ENCODE data around the gene THOP1. TPM values are rescaled to one million over a fixed set of nuclear protein-coding genes. Genes with fewer than 3 reads are reported as not detected.

Gene THOP1
- total RNA-seq, 4 donors from 2014 or later, result 57.8 to 88.6 (median 74.7) TPM

DNA sequence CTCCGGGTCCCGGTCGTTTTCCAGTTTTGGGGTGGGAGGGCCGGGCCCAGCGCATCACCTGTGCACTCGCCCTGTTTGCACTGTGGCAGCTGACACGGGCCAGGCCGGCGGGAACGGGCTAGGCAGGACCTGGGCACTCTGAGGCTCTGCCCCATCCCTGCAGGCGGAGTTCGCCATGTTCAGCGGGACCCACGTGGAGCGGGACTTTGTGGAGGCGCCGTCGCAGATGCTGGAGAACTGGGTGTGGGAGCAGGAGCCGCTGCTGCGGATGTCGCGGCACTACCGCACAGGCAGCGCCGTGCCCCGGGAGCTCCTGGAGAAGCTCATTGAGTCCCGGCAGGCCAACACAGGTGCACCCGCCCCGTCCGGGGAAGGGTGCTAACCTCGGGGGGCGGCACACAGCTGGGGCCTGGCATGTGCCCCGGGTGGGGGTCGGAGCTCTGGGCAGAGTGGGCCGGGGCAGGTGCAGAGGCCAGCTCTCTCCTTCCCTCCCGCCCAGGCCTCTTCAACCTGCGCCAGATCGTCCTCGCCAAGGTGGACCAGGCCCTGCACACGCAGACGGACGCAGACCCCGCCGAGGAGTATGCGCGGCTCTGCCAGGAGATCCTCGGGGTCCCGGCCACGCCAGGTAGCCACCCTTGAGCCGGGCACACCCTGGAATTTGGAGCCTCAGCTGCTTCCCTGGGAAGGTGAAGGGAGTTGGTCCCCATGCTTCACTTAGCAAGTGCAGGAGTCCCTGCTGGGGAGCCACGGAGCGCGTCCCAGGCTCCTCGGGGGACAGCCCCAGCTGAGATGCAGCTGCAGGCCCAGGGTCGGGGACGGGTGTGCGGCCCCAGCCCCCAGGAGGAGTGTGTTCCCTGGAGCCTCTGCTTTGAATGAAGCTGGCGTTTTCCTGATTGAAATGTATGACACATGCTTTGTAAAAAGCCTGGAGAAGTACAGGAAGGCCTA is 25.1 kb downstream of the THOP1 start:
- intact Hi-C loops (cut with DNase I), result no loop called here
- H3K27me3 ChIP-seq, result no peaks in the 10 kb centered on the region
- H3K9me3 ChIP-seq, result no peaks in the 10 kb centered on the region
- H3K4me1 ChIP-seq, result no peaks in the 10 kb centered on the region
- H3K4me3 ChIP-seq, result no peak overlapping the region
- H3K27ac ChIP-seq, result no peak overlapping the region
- 93% methylated on average over 3 of the region's 58 CpGs; no CpG with 5 or more reads in 1 of the 2 donors for WGBS, 2 donors
- H3K36me3 ChIP-seq, result peaks cover 19 to 90% (median 27%) of the 10 kb centered on the region in 3 donors
- TF ChIP-seq, protein P1, sequence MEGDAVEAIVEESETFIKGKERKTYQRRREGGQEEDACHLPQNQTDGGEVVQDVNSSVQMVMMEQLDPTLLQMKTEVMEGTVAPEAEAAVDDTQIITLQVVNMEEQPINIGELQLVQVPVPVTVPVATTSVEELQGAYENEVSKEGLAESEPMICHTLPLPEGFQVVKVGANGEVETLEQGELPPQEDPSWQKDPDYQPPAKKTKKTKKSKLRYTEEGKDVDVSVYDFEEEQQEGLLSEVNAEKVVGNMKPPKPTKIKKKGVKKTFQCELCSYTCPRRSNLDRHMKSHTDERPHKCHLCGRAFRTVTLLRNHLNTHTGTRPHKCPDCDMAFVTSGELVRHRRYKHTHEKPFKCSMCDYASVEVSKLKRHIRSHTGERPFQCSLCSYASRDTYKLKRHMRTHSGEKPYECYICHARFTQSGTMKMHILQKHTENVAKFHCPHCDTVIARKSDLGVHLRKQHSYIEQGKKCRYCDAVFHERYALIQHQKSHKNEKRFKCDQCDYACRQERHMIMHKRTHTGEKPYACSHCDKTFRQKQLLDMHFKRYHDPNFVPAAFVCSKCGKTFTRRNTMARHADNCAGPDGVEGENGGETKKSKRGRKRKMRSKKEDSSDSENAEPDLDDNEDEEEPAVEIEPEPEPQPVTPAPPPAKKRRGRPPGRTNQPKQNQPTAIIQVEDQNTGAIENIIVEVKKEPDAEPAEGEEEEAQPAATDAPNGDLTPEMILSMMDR (IDR thresholded peaks at IDR 0.05), result no peak
- no peak for TF ChIP-seq POLR2A (IDR thresholded peaks at IDR 0.05)
- DNase-seq, result no peak

DNA sequence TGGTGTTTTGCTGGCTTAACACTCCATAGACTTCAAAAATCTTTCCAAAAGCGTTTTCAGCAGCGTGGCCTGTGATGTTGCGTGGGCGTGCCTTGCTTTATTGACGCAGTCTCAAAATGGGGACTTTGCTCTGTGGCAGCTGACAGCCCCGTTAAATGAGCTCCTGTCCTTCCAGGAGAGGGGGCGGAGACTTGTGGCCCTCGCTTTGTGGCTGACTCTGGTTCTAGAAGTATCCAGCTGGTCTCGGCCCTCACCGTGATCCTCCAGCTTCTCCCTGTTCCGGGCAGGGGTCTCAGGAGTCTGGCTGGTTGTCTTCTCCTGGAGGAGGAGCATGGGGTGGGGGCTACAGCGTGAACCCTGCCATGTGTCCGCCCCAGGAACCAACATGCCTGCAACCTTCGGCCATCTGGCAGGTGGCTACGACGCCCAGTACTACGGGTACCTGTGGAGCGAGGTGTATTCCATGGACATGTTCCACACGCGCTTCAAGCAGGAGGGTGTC is 26.0 kb downstream of the THOP1 start:
- 91 to 92% methylated on average over 4 to 13 of the region's 20 CpGs for WGBS, 2 donors
- H3K4me1 ChIP-seq, result no peaks in the 10 kb centered on the region
- TF ChIP-seq POLR2A (IDR thresholded peaks at IDR 0.05), result no peak
- TF ChIP-seq, protein P1 (IDR thresholded peaks at IDR 0.05), result no peak
- H3K27me3 ChIP-seq, result no peaks in the 10 kb centered on the region
- H3K9me3 ChIP-seq, result no peaks in the 10 kb centered on the region
- no peak overlapping the region for H3K4me3 ChIP-seq
- H3K27ac ChIP-seq, result no peak overlapping the region
- no peak for DNase-seq
- H3K36me3 ChIP-seq, result peaks cover 18 to 82% (median 27%) of the 10 kb centered on the region in 3 donors
- intact Hi-C loops (cut with DNase I), result no loop called here

DNA sequence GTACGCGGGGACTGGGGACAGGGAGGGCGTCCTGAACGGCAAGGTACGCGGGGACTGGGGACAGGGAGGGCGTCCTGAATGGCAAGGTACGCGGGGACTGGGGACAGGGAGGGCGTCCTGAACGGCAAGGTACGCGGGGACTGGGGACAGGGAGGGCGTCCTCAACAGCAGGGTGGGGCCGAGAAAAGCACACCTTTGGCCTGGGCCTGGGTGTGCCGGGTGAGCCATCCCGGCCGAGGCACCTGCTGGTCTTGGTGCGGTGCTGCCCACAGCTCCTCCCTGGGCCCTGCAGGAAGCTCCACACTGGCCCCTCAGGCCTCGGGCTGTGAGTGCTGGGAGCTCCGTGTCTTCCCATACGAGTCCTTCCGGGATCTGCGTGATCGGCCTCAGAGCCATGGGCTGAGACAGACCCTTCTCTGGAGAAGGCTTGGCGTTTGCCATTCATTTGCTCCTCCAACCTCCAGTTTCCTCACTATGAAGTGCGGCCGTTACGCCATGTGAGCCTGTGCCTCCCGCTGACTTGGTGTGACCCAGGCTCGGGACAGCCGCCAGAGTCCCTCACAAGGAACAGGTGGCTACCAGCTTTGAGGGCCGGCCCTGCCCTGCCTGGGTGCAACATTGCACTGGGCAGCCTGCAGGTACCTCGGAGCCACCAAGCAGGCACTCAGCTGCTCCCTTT is 26.6 kb downstream of the THOP1 start:
- 79 to 93% methylated on average over 13 to 19 of the region's 34 CpGs for WGBS, 2 donors
- Histone ChIP-seq H3K27ac (no peak overlapping the region), H3K4me1 (no peaks in the 10 kb centered on the region), H3K27me3 (no peaks in the 10 kb centered on the region), H3K4me3 (no peak overlapping the region), H3K36me3 (peaks cover 18 to 76% (median 27%) of the 10 kb centered on the region in 3 donors), H3K9me3 (no peaks in the 10 kb centered on the region)
- DNase-seq, result no peak
- intact Hi-C loops (cut with DNase I), result no loop called here
- no peak for TF ChIP-seq POLR2A (IDR thresholded peaks at IDR 0.05)
- TF ChIP-seq, protein P1 (IDR thresholded peaks at IDR 0.05), result no peak

DNA sequence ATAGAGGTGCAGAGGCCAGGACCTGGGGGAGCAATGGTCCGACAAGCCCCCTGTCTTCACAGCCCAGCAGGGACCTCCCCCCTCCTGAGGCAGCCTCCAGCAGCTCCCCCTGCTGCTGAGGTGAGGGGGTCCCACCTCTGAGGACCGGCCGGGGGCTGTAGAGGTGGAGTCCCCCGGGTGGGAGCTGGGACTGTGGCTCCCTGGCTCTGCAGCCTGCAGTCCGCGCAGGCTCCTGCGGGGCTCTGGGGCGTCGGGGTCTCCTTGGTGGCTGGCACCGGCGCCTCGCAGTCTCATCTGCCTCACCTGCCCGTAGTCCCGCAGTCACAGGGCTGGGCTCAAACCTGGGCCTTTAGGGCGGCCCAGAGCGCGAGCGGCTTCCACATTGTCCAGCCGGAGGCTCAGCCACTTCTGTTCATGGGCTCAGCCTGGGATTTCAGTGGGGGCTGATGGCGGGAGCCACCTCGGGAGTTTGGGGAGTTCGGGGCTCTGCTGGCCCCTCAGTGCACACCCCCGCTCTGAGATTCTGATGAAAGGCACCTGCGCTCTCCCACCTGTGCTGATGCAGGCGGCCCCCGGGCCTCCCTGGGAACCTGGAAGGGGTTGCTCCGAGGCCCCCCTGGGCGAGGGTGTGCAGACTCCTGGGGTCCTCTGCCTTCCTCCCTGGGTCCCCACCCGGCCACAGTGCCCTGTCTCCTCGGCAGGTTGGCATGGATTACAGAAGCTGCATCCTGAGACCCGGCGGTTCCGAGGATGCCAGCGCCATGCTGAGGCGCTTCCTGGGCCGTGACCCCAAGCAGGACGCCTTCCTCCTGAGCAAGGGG is 27.3 kb downstream of the THOP1 start:
- intact Hi-C loops (cut with DNase I), result no loop called here
- TF ChIP-seq POLR2A (IDR thresholded peaks at IDR 0.05), result no peak
- TF ChIP-seq, protein P1 (IDR thresholded peaks at IDR 0.05), result no peak
- Histone ChIP-seq H3K4me3 (no peak overlapping the region), H3K4me1 (no peaks in the 10 kb centered on the region), H3K27me3 (no peaks in the 10 kb centered on the region), H3K9me3 (no peaks in the 10 kb centered on the region), H3K36me3 (peaks cover 18 to 68% (median 26%) of the 10 kb centered on the region in 3 donors), H3K27ac (no peak overlapping the region)
- 96% methylated on average over 9 of the region's 37 CpGs; no CpG with 5 or more reads in 1 of the 2 donors for WGBS, 2 donors
- DNase-seq, result no peak

Measured in esophagus squamous epithelium (tissue), 5 donors.